PC-9 (cell line): ENCODE data around the gene MYADM. TPM values are rescaled to one million over a fixed set of nuclear protein-coding genes. Genes with fewer than 3 reads are reported as not detected.

Source experiments
- BruUV-seq: library from RNA; stranded (reverse); fragments of 400-500 nt; replicated peaks from 2 replicates; lab custom pipeline; 2021; lab: Mats Ljungman, UMichigan
- CTCF ChIA-PET: fragments of 300-600 bp; sonication (Branson Sonifier 250); formaldehyde crosslinking; loops from one replicate; lab custom pipeline; 2022; ENCODE audit warnings: antibody characterized with exemption; lab: Charles Lee
- POLR2A ChIA-PET: fragments of 300-600 bp; sonication (Branson Sonifier 250); formaldehyde crosslinking; loops from one replicate; lab custom pipeline; 2022; ENCODE audit warnings: antibody characterized with exemption; ENCODE audit not compliant: unreplicated experiment; lab: Charles Lee
- DNase-seq, 2 experiments: peaks; one replicate each; pipeline versions ENCODE4 v3.0.0 to v3.0.0-alpha.2; 2015 to 2022; ENCODE audit warnings: mixed read lengths in 1 of 2
- H2AFZ ChIP-seq: fragments of 200-600 bp; sonication (generic); 2 replicates; pipeline ENCODE4 v1.8.1; 2017; ENCODE audit warnings: antibody characterized with exemption
- H3F3A ChIP-seq: fragments of 200-600 bp; sonication (generic); 2 replicates; pipeline ENCODE4 v1.8.1; 2017; ENCODE audit warnings: antibody characterized with exemption, mild to moderate bottlenecking, low read depth; ENCODE audit not compliant: insufficient read depth
- H3K27ac ChIP-seq: fragments of 200-600 bp; sonication (generic); 2 replicates; pipeline ENCODE4 v1.6.1; 2016; ENCODE audit warnings: mixed run types
- H3K27me3 ChIP-seq: fragments of 200-600 bp; sonication (generic); 2 replicates; pipeline ENCODE4 v1.6.1; 2016; ENCODE audit warnings: low read depth, mixed run types; ENCODE audit not compliant: insufficient read depth
- H3K36me3 ChIP-seq: fragments of 200-600 bp; sonication (generic); 2 replicates; pipeline ENCODE4 v1.6.1; 2016; ENCODE audit warnings: low read depth, mixed run types
- H3K4me1 ChIP-seq: fragments of 200-600 bp; sonication (generic); replicated peaks from 2 replicates; pipeline ENCODE4 v1.6.1; 2016; ENCODE audit warnings: mixed run types; ENCODE audit not compliant: insufficient read depth
- H3K4me2 ChIP-seq: fragments of 200-600 bp; sonication (generic); 2 replicates; pipeline ENCODE4 v1.6.1; 2017; ENCODE audit warnings: mixed run types
- H3K4me3 ChIP-seq: fragments of 200-600 bp; sonication (generic); 2 replicates; pipeline ENCODE4 v1.6.1; 2016; ENCODE audit warnings: mixed run types
- H3K79me2 ChIP-seq: fragments of 200-600 bp; sonication (generic); 2 replicates; pipeline ENCODE4 v1.6.1; 2017; ENCODE audit warnings: low read depth, mixed run types
- H3K9me2 ChIP-seq: fragments of 200-600 bp; sonication (generic); 2 replicates; pipeline ENCODE4 v1.8.1; 2017; ENCODE audit warnings: mild to moderate bottlenecking; ENCODE audit not compliant: insufficient read depth
- H3K9me3 ChIP-seq: fragments of 200-600 bp; sonication (generic); 2 replicates; pipeline ENCODE4 v1.8.1; 2016; ENCODE audit warnings: low read depth; ENCODE audit not compliant: insufficient read depth
- H4K20me1 ChIP-seq: fragments of 200-600 bp; sonication (generic); 2 replicates; pipeline ENCODE4 v1.8.1; 2017; ENCODE audit not compliant: insufficient read depth
- EZH2 ChIP-seq: fragments of 200-600 bp; sonication (generic); IDR thresholded peaks from 2 replicates; pipeline ENCODE4 v1.8.0; 2017; ENCODE audit warnings: antibody characterized with exemption, low read depth
- intact Hi-C: fragments of 100-400 bp; cut with micrococcal nuclease; formaldehyde crosslinking; loops from one replicate; pipeline ENCODE4 v1.10.0; 2022; ENCODE audit not compliant: unreplicated experiment
- total RNA-seq: library from RNA; stranded (reverse); gene quantifications from 2 replicates; pipeline ENCODE4 v1.2.3, GENCODE V29; 2021
- TF ChIP-seq, protein P1 (sequence below): fragments of 200-600 bp; sonication (generic); conservative IDR thresholded peaks from 2 replicates; pipeline ENCODE4 v1.6.1; 2017; ENCODE audit warnings: mixed run types, antibody characterized with exemption, mild to moderate bottlenecking, moderate library complexity

The MYADM gene
- total RNA-seq, 1 experiment from 2014 or later, result 230 TPM

DNA sequence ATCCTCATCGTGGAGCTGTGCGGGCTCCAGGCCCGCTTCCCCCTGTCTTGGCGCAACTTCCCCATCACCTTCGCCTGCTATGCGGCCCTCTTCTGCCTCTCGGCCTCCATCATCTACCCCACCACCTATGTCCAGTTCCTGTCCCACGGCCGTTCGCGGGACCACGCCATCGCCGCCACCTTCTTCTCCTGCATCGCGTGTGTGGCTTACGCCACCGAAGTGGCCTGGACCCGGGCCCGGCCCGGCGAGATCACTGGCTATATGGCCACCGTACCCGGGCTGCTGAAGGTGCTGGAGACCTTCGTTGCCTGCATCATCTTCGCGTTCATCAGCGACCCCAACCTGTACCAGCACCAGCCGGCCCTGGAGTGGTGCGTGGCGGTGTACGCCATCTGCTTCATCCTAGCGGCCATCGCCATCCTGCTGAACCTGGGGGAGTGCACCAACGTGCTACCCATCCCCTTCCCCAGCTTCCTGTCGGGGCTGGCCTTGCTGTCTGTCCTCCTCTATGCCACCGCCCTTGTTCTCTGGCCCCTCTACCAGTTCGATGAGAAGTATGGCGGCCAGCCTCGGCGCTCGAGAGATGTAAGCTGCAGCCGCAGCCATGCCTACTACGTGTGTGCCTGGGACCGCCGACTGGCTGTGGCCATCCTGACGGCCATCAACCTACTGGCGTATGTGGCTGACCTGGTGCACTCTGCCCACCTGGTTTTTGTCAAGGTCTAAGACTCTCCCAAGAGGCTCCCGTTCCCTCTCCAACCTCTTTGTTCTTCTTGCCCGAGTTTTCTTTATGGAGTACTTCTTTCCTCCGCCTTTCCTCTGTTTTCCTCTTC, 6.3 kb downstream of the MYADM start:
- Histone ChIP-seq H3K27ac (no peak overlapping the region), H3K36me3 (peaks cover 25% of the 10 kb centered on the region), H3K4me2 (no peak overlapping the region), H3K4me1 (peaks cover 4% of the 10 kb centered on the region; the same call in 1 of the 2 replicates), H3K79me2 (peaks cover 20% of the 10 kb centered on the region), H3K27me3 (no peaks in the 10 kb centered on the region), H3K9me2 (no peaks in the 10 kb centered on the region), H2AFZ (no peak overlapping the region), H3K9me3 (no peaks in the 10 kb centered on the region), H4K20me1 (peaks cover 10% of the 10 kb centered on the region; the same call in 1 of the 2 replicates), H3K4me3 (no peak overlapping the region), H3F3A (peaks cover 56% of the 10 kb centered on the region)
- peak in 1 of 2 experiments; percentile 5 for DNase-seq
- TF ChIP-seq EZH2, result no peak
- TF ChIP-seq, protein P1, sequence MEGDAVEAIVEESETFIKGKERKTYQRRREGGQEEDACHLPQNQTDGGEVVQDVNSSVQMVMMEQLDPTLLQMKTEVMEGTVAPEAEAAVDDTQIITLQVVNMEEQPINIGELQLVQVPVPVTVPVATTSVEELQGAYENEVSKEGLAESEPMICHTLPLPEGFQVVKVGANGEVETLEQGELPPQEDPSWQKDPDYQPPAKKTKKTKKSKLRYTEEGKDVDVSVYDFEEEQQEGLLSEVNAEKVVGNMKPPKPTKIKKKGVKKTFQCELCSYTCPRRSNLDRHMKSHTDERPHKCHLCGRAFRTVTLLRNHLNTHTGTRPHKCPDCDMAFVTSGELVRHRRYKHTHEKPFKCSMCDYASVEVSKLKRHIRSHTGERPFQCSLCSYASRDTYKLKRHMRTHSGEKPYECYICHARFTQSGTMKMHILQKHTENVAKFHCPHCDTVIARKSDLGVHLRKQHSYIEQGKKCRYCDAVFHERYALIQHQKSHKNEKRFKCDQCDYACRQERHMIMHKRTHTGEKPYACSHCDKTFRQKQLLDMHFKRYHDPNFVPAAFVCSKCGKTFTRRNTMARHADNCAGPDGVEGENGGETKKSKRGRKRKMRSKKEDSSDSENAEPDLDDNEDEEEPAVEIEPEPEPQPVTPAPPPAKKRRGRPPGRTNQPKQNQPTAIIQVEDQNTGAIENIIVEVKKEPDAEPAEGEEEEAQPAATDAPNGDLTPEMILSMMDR, result no peak
- no TSS peak for BruUV-seq
- POLR2A ChIA-PET, result interaction anchor here (0.6 kb wide), 2 partner anchors 14 to 316 kb away, joined by 3 to 5 read pairs; partner anchors contain the start of gene MBOAT7
- CTCF ChIA-PET, result interaction anchor here (0.7 kb wide), 1 partner anchor 223 kb away, joined by 3 read pairs; no protein-coding TSS in a partner anchor
- intact Hi-C loops, result no loop called here

DNA sequence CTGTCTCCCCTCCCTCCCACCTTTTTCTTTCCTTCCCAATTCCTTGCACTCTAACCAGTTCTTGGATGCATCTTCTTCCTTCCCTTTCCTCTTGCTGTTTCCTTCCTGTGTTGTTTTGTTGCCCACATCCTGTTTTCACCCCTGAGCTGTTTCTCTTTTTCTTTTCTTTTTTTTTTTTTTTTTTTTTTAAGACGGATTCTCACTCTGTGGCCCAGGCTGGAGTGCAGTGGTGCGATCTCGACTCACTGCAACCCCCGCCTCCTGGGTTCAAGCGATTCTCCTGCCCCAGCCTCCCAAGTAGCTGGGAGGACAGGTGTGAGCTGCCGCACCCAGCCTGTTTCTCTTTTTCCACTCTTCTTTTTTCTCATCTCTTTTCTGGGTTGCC, 6.9 kb downstream of the MYADM start:
- no peak for TF ChIP-seq EZH2
- TF ChIP-seq, protein P1, result no peak
- Histone ChIP-seq H3K9me2 (no peaks in the 10 kb centered on the region), H2AFZ (no peak overlapping the region), H3K4me1 (peaks cover 5% of the 10 kb centered on the region; the same call in 1 of the 2 replicates), H3F3A (peaks cover 56% of the 10 kb centered on the region), H3K36me3 (peaks cover 25% of the 10 kb centered on the region), H3K79me2 (peaks cover 17% of the 10 kb centered on the region), H4K20me1 (peaks cover 10% of the 10 kb centered on the region; the same call in 1 of the 2 replicates), H3K4me2 (no peak overlapping the region), H3K27ac (no peak overlapping the region), H3K4me3 (no peak overlapping the region), H3K9me3 (no peaks in the 10 kb centered on the region), H3K27me3 (no peaks in the 10 kb centered on the region)
- CTCF ChIA-PET, result no interaction called here
- POLR2A ChIA-PET, result interaction anchor here (0.7 kb wide), 1 partner anchor 1081 kb away, joined by 3 read pairs; no protein-coding TSS in a partner anchor
- intact Hi-C loops, result no loop called here
- no peak for DNase-seq
- BruUV-seq, result no TSS peak

DNA sequence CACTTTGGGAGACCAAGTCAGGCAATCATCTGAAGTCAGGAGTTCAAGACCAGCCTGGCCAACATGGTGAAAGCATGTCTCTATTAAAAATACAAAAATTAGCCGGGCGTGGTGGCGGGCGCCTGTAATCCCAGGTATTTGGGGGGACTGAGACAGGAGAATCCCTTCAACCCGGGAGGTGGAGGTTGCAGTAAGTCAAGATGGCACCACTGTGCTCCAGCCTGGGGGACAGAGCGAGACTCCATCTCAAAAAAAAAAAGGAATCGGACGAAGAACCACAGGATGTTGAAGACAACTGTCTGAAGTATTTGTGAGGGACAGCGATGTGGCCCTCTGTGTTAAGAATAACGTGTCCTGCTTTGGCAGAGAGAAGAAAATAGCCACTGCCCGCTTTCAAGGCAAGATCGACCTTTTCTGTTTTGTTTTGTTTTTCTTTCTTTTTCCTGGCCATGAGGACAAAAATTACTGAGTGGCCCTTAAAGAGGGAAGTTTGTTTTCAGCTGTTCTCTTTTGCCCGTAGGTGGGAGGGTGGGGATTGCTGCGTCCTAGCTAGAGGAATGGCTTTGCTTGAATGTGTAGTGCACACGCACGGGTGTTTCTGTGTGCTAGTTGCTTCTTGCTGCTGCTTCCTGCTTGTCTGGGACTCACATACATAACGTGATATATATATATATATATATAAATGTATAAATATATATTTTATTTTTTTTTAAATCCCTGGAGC, 8.1 kb downstream of the MYADM start:
- H3F3A ChIP-seq, result peaks cover 59% of the 10 kb centered on the region
- TSS peak; percentile 16 for BruUV-seq

More for the DNA sequence above, 8.1 kb downstream of the MYADM start:
- Histone ChIP-seq H3K79me2 (peaks cover 11% of the 10 kb centered on the region), H3K4me2 (no peak overlapping the region), H3K4me3 (no peak overlapping the region), H3K9me2 (no peaks in the 10 kb centered on the region), H3K36me3 (peaks cover 25% of the 10 kb centered on the region), H3K27ac (no peak overlapping the region), H4K20me1 (peaks cover 10% of the 10 kb centered on the region; the same call in 1 of the 2 replicates), H3K9me3 (no peaks in the 10 kb centered on the region), H3K27me3 (no peaks in the 10 kb centered on the region), H3K4me1 (peaks cover 6% of the 10 kb centered on the region), H2AFZ (no peak overlapping the region)
- peak in 1 of 2 experiments; percentile 26 for DNase-seq
- intact Hi-C loops, result no loop called here
- no peak for TF ChIP-seq EZH2
- TF ChIP-seq, protein P1, result no peak
- CTCF ChIA-PET, result no interaction called here
- POLR2A ChIA-PET, result interaction anchor here (0.5 kb wide), 2 partner anchors 14 to 562 kb away, joined by 4 to 8 read pairs; no protein-coding TSS in a partner anchor
